Measurements from ENCODE around the gene MEIS2.

MEIS2 gene

GRCh38 chr15:37053166-37053565 lies 47.2 kb downstream of the MEIS2 start:
- ATAC-seq (no peak), DNase-seq (ENCODE audit: low spot score in 2 of 2) (no peak)
- Mint-ChIP-seq H3K27ac (no peak overlapping the region), H3K4me3 (no peak overlapping the region), H3K9me3 (no peaks in the 10 kb centered on the region), H3K4me1 (no peaks in the 10 kb centered on the region), H3K36me3 (no peaks in the 10 kb centered on the region)

- no peak overlapping the region for H3K4me3 Mint-ChIP-seq
- H3K36me3 Mint-ChIP-seq: no peaks in the 10 kb centered on the region
- no peaks in the 10 kb centered on the region for H3K9me3 Mint-ChIP-seq
- H3K27ac Mint-ChIP-seq: no peak overlapping the region
- no peaks in the 10 kb centered on the region for H3K4me1 Mint-ChIP-seq
- no peak for DNase-seq (ENCODE audit: low spot score in 2 of 2)
- ATAC-seq: no peak
Measured at GRCh38 chr15:37050345-37050744, 50.0 kb downstream of the MEIS2 start.

GRCh38 chr15:37046876-37047614 lies 53.3 kb downstream of the MEIS2 start:
- ATAC-seq (no peak), DNase-seq (ENCODE audit: low spot score in 2 of 2) (no peak)
- Mint-ChIP-seq H3K4me1 (no peaks in the 10 kb centered on the region), H3K27ac (no peak overlapping the region), H3K4me3 (no peak overlapping the region), H3K9me3 (no peaks in the 10 kb centered on the region), H3K36me3 (no peaks in the 10 kb centered on the region)

GRCh38 chr15:37045859-37046740 lies 54.2 kb downstream of the MEIS2 start:
- ATAC-seq (no peak), DNase-seq (ENCODE audit: low spot score in 2 of 2) (no peak)
- Mint-ChIP-seq H3K27ac (no peak overlapping the region), H3K9me3 (no peaks in the 10 kb centered on the region), H3K4me1 (no peaks in the 10 kb centered on the region), H3K4me3 (no peak overlapping the region), H3K36me3 (no peaks in the 10 kb centered on the region)

- no peak overlapping the region for H3K4me3 Mint-ChIP-seq
- H3K4me1 Mint-ChIP-seq: no peaks in the 10 kb centered on the region
- no peak for DNase-seq (ENCODE audit: low spot score in 2 of 2)
- ATAC-seq: no peak
- H3K36me3 Mint-ChIP-seq: no peaks in the 10 kb centered on the region
- no peaks in the 10 kb centered on the region for H3K9me3 Mint-ChIP-seq
- no peak overlapping the region for H3K27ac Mint-ChIP-seq
Measured at GRCh38 chr15:37044915-37045648, 55.3 kb downstream of the MEIS2 start.

- ATAC-seq: no peak
- no peak for DNase-seq (ENCODE audit: low spot score in 2 of 2)
- no peaks in the 10 kb centered on the region for H3K9me3 Mint-ChIP-seq
- H3K4me3 Mint-ChIP-seq: no peak overlapping the region
- no peaks in the 10 kb centered on the region for H3K4me1 Mint-ChIP-seq
- H3K27ac Mint-ChIP-seq: no peak overlapping the region
- no peaks in the 10 kb centered on the region for H3K36me3 Mint-ChIP-seq
Measured at GRCh38 chr15:37041836-37042235, 58.5 kb downstream of the MEIS2 start.

GRCh38 chr15:37041042-37041441 lies 59.3 kb downstream of the MEIS2 start:
- H3K27ac Mint-ChIP-seq: no peak overlapping the region
- no peak for DNase-seq (ENCODE audit: low spot score in 2 of 2)
- no peak for ATAC-seq
- no peaks in the 10 kb centered on the region for H3K9me3 Mint-ChIP-seq
- H3K4me3 Mint-ChIP-seq: no peak overlapping the region
- H3K4me1 Mint-ChIP-seq: no peaks in the 10 kb centered on the region
- no peaks in the 10 kb centered on the region for H3K36me3 Mint-ChIP-seq

GRCh38 chr15:37040072-37040742 lies 60.1 kb downstream of the MEIS2 start:
- Mint-ChIP-seq H3K4me3 (no peak overlapping the region), H3K9me3 (no peaks in the 10 kb centered on the region), H3K27ac (no peak overlapping the region), H3K36me3 (no peaks in the 10 kb centered on the region), H3K4me1 (no peaks in the 10 kb centered on the region)
- DNase-seq (ENCODE audit: low spot score in 2 of 2): no peak
- no peak for ATAC-seq

GRCh38 chr15:37038716-37039106 lies 61.6 kb downstream of the MEIS2 start:
- Mint-ChIP-seq H3K27ac (no peak overlapping the region), H3K9me3 (no peaks in the 10 kb centered on the region), H3K36me3 (no peaks in the 10 kb centered on the region), H3K4me1 (no peaks in the 10 kb centered on the region), H3K4me3 (no peak overlapping the region)
- no peak for DNase-seq (ENCODE audit: low spot score in 2 of 2)
- ATAC-seq: no peak

- DNase-seq (ENCODE audit: low spot score in 2 of 2): no peak
- Mint-ChIP-seq H3K27ac (no peak overlapping the region), H3K4me3 (no peak overlapping the region), H3K9me3 (no peaks in the 10 kb centered on the region), H3K36me3 (no peaks in the 10 kb centered on the region), H3K4me1 (no peaks in the 10 kb centered on the region)
- no peak for ATAC-seq
Measured at GRCh38 chr15:37037850-37038715, 62.3 kb downstream of the MEIS2 start.

- Mint-ChIP-seq H3K9me3 (no peaks in the 10 kb centered on the region), H3K36me3 (no peaks in the 10 kb centered on the region), H3K4me1 (no peaks in the 10 kb centered on the region), H3K27ac (no peak overlapping the region), H3K4me3 (no peak overlapping the region)
- no peak for DNase-seq (ENCODE audit: low spot score in 2 of 2)
- no peak for ATAC-seq
Measured at GRCh38 chr15:37037071-37037655, 63.2 kb downstream of the MEIS2 start.

GRCh38 chr15:37034835-37035748 lies 65.3 kb downstream of the MEIS2 start:
- Mint-ChIP-seq H3K4me3 (no peak overlapping the region), H3K27ac (no peak overlapping the region), H3K4me1 (no peaks in the 10 kb centered on the region), H3K36me3 (no peaks in the 10 kb centered on the region), H3K9me3 (no peaks in the 10 kb centered on the region)
- DNase-seq (ENCODE audit: low spot score in 2 of 2) (no peak), ATAC-seq (no peak)

GRCh38 chr15:37034392-37034791 lies 66.0 kb downstream of the MEIS2 start:
- DNase-seq (ENCODE audit: low spot score in 2 of 2) (no peak), ATAC-seq (no peak)
- Mint-ChIP-seq H3K9me3 (no peaks in the 10 kb centered on the region), H3K4me1 (no peaks in the 10 kb centered on the region), H3K4me3 (no peak overlapping the region), H3K27ac (no peak overlapping the region), H3K36me3 (no peaks in the 10 kb centered on the region)

All from stimulated activated effector memory CD8-positive, alpha-beta T cell treated with anti-CD3 and anti-CD28 coated beads, Interleukin-12 subunit alpha, Interleukin-12 subunit beta, amount 100 ng/mL, for 72 hours (primary cell).